Suppressor macrophage (primary cell): ENCODE data around the gene EOLA2.
A peak's percentile ranks its signal among the peaks of the same experiment; 100 is the strongest.
"Not testable (repeated sequence)": the region's sequence is repeated elsewhere in the genome, so short reads cannot be mapped to it uniquely, and the experiment has no call there.

Experiments
- DNase-seq, 4 experiments: peaks; one replicate each; pipeline ENCODE4 v3.0.0-alpha.2; 2020 to 2022

The EOLA2 gene

GRCh38 chrX:149932970-149933369 is 5.3 kb downstream of the EOLA2 start:
- DNase-seq = not testable (repeated sequence)

- not testable (repeated sequence) for DNase-seq
These were observed 6.1 kb downstream of the EOLA2 start for GRCh38 chrX:149932150-149932549.

GRCh38 chrX:149931355-149931754 is 6.9 kb downstream of the EOLA2 start:
- not testable (repeated sequence) for DNase-seq

- DNase-seq = not testable (repeated sequence)
These were observed 8.9 kb downstream of the EOLA2 start, which contains the start of gene HSFX4 for GRCh38 chrX:149929400-149929799. Gene HSFX4, plus strand, starts transcription at chrX:149929573. Its CDS starts 72 bp downstream, at chrX:149929645.

GRCh38 chrX:149928635-149929034 is 9.7 kb downstream of the EOLA2 start:
- not testable (repeated sequence) for DNase-seq

GRCh38 chrX:149927964-149928258 is 10.4 kb downstream of the EOLA2 start:
- DNase-seq = not testable (repeated sequence)

- not testable (repeated sequence) for DNase-seq
These were observed 10.9 kb downstream of the EOLA2 start for GRCh38 chrX:149927245-149927963.

GRCh38 chrX:149924434-149924833 is 13.9 kb downstream of the EOLA2 start:
- not testable (repeated sequence) for DNase-seq

GRCh38 chrX:149923836-149924235 is 14.5 kb downstream of the EOLA2 start:
- not testable (repeated sequence) for DNase-seq

GRCh38 chrX:149916745-149917392 is 21.4 kb downstream of the EOLA2 start:
- DNase-seq = no peak

GRCh38 chrX:149910178-149910695 is 28.1 kb downstream of the EOLA2 start:
- no peak for DNase-seq

GRCh38 chrX:149909324-149910177 is 28.7 kb downstream of the EOLA2 start:
- DNase-seq = no peak

- no peak for DNase-seq
These were observed 29.6 kb downstream of the EOLA2 start for GRCh38 chrX:149908727-149909126.

GRCh38 chrX:149908308-149908707 is 30.0 kb downstream of the EOLA2 start:
- no peak for DNase-seq

- peak in 3 of 4 experiments; percentile 11 to 21 (median 14) for DNase-seq
These were observed 34.2 kb downstream of the EOLA2 start for GRCh38 chrX:149903889-149904748.

- DNase-seq = no peak
These were observed 39.7 kb downstream of the EOLA2 start for GRCh38 chrX:149898554-149898953.

GRCh38 chrX:149890828-149891227 is 47.5 kb downstream of the EOLA2 start:
- not testable (repeated sequence) for DNase-seq
